Measurements from ENCODE around the gene ISOC2. TPM values are rescaled to one million over a fixed set of nuclear protein-coding genes. Genes with fewer than 3 reads are reported as not detected.
A peak's percentile ranks its signal among the peaks of the same experiment; 100 is the strongest.

The ISOC2 gene
- total RNA-seq, 2 donors from 2014 or later, result 19.5 to 20.3 TPM

GRCh38 chr19:55406091-55406825 is 55.2 kb downstream of the ISOC2 start:
- Mint-ChIP-seq H3K36me3 (ENCODE audit: insufficient read depth in 2 of 2) (peaks cover 20 to 28% of the 10 kb centered on the region in 2 donors), H3K9me3 (peaks cover 0 to 2% of the 10 kb centered on the region in 2 donors), H3K4me3 (peak overlapping the region; percentile 88 to 95), H3K4me1 (ENCODE audit: low read depth) (peaks cover 40% of the 10 kb centered on the region), H3K27me3 (ENCODE audit: low read depth) (peaks cover 3% of the 10 kb centered on the region), H3K27ac (peak overlapping the region; percentile 89)
- ATAC-seq (replicated peaks in 1 of 2) (no peak), DNase-seq (no peak)

- peak overlapping the region; percentile 89 for H3K27ac Mint-ChIP-seq
- peaks cover 0 to 2% of the 10 kb centered on the region in 2 donors for H3K9me3 Mint-ChIP-seq
- H3K4me1 Mint-ChIP-seq (ENCODE audit: low read depth), result peaks cover 40% of the 10 kb centered on the region
- no peaks in the 10 kb centered on the region for H3K27me3 Mint-ChIP-seq (ENCODE audit: low read depth)
- H3K36me3 Mint-ChIP-seq (ENCODE audit: insufficient read depth in 2 of 2), result peaks cover 21 to 30% of the 10 kb centered on the region in 2 donors
- ATAC-seq (replicated peaks in 1 of 2) (no peak), DNase-seq (no peak)
- peak overlapping the region; percentile 88 to 95 for H3K4me3 Mint-ChIP-seq
These were observed 55.8 kb downstream of the ISOC2 start for GRCh38 chr19:55405638-55406037.

Other genes with a start within 250 kb of the ISOC2 start
- gene TMEM86B, start 232.9 kb downstream of the ISOC2 start, total RNA-seq, result 10 to 100 TPM in 1 of 2 donors, 1 to 10 TPM in 1; 8.5 to 12.8 TPM
- 100 to 1,000 TPM; 177 to 202 TPM for gene PPP6R1, start 202.6 kb downstream of the ISOC2 start, total RNA-seq
- gene HSPBP1, start 181.5 kb downstream of the ISOC2 start, total RNA-seq, result 10 to 100 TPM; 23.9 to 31.1 TPM
- 10 to 100 TPM; 13.0 to 19.6 TPM for gene BRSK1, start 177.6 kb downstream of the ISOC2 start, total RNA-seq
- not detected for gene TMEM150B, start 136.3 kb downstream of the ISOC2 start, total RNA-seq
- gene KMT5C, start 121.8 kb downstream of the ISOC2 start, total RNA-seq, result 10 to 100 TPM; 29.2 to 31.3 TPM
- gene COX6B2, start 106.9 kb downstream of the ISOC2 start, total RNA-seq, result 1 to 10 TPM; 3.1 to 7.4 TPM
- gene GARIN5B, start 98.4 kb downstream of the ISOC2 start, total RNA-seq, result under 1 TPM in 1 of 2 donors, not detected in 1; 0.07 TPM
- 1 to 10 TPM; 4.0 to 5.4 TPM for gene IL11, start 91.2 kb downstream of the ISOC2 start, total RNA-seq
- gene TMEM190, start 84.8 kb downstream of the ISOC2 start, total RNA-seq, result not detected
- 10 to 100 TPM in 1 of 2 donors, 1 to 10 TPM in 1; 7.5 to 11.7 TPM for gene TMEM238, start 77.3 kb downstream of the ISOC2 start, total RNA-seq
- gene RPL28, start 75.7 kb downstream of the ISOC2 start, total RNA-seq, result 1,000 to 10,000 TPM; 3,217 to 3,413 TPM
- 100 to 1,000 TPM; 192 to 223 TPM for gene UBE2S, start 53.9 kb downstream of the ISOC2 start, total RNA-seq
- gene SHISA7, start 18.3 kb downstream of the ISOC2 start, total RNA-seq, result under 1 TPM in 1 of 2 donors, not detected in 1; 0.17 TPM
- gene C19orf85, start 3.1 kb upstream of the ISOC2 start, total RNA-seq, result not detected
- gene ZNF628, start 15.0 kb upstream of the ISOC2 start, total RNA-seq, result 1 to 10 TPM; 7.9 to 9.0 TPM
- gene NAT14, start 23.5 kb upstream of the ISOC2 start, total RNA-seq, result 10 to 100 TPM; 19.2 to 20.5 TPM
- gene SSC5D, start 26.8 kb upstream of the ISOC2 start, total RNA-seq, result 1 to 10 TPM; 1.2 to 1.7 TPM
- gene SBK2, start 75.5 kb upstream of the ISOC2 start, total RNA-seq, result not detected
- not detected for gene SBK3, start 83.9 kb upstream of the ISOC2 start, total RNA-seq
- 1 to 10 TPM; 9.3 to 9.4 TPM for gene ZNF579, start 119.2 kb upstream of the ISOC2 start, total RNA-seq
- gene FIZ1, start 137.9 kb upstream of the ISOC2 start, total RNA-seq, result 10 to 100 TPM; 16.2 to 17.3 TPM
- 10 to 100 TPM; 26.2 to 32.3 TPM for gene ZNF524, start 138.6 kb upstream of the ISOC2 start, total RNA-seq
- gene ZNF865, start 144.0 kb upstream of the ISOC2 start, total RNA-seq, result 10 to 100 TPM; 12.9 to 13.2 TPM
- 1 to 10 TPM; 4.3 to 6.9 TPM for gene ZNF784, start 162.9 kb upstream of the ISOC2 start, total RNA-seq
- 10 to 100 TPM; 46.1 to 47.8 TPM for gene ZNF580, start 179.4 kb upstream of the ISOC2 start, total RNA-seq
- gene ZNF581, start 182.0 kb upstream of the ISOC2 start, total RNA-seq, result 10 to 100 TPM; 43.1 to 50.7 TPM
- 10 to 100 TPM; 13.8 to 21.7 TPM for gene CCDC106, start 186.6 kb upstream of the ISOC2 start, total RNA-seq
- gene U2AF2, start 193.4 kb upstream of the ISOC2 start, total RNA-seq, result 100 to 1,000 TPM; 128 to 137 TPM
- 10 to 100 TPM; 33.8 to 40.5 TPM for gene EPN1, start 213.6 kb upstream of the ISOC2 start, total RNA-seq